Esophagus muscularis mucosa (tissue), 4 donors: Measurements from ENCODE around the gene DISP3. TPM values are rescaled to one million over a fixed set of nuclear protein-coding genes. Genes with fewer than 3 reads are reported as not detected.

ENCODE experiments used
- DNase-seq: peaks from one replicate; pipeline ENCODE4 v3.0.0-alpha.2; 2017; ENCODE audit errors: extremely low spot score
- H3K27ac ChIP-seq, 4 donors: fragments of 200-600 bp; sonication (generic); replicated peaks in 1 of 4; 1 replicate in 3 of 4; 2 replicates in 1 of 4; pipeline ENCODE4 v1.5.1; 2016 to 2019; ENCODE audit warnings: mild to moderate bottlenecking in 1 of 4
- H3K27me3 ChIP-seq, 4 donors: fragments of 200-600 bp; sonication (generic); one replicate each; pipeline versions ENCODE4 v1.5.1 to v1.6.0; 2016 to 2019
- H3K36me3 ChIP-seq, 4 donors: fragments of 200-600 bp; sonication (generic); one replicate each; pipeline ENCODE4 v1.5.1; 2016 to 2019
- H3K4me1 ChIP-seq, 4 donors: fragments of 200-600 bp; sonication (generic); one replicate each; pipeline ENCODE4 v1.5.1; 2016 to 2019
- H3K4me3 ChIP-seq, 4 donors: fragments of 200-600 bp; sonication (generic); 1 replicate in 2 of 4; 2 replicates in 2 of 4; pipeline ENCODE4 v1.5.1; 2016 to 2019; ENCODE audit warnings: mild to moderate bottlenecking in 4 of 4, moderate library complexity in 1 of 4
- H3K9me3 ChIP-seq, 4 donors: fragments of 200-600 bp; sonication (generic); 1 replicate in 3 of 4; 2 replicates in 1 of 4; pipeline ENCODE4 v1.5.1; 2016 to 2019
- CTCF ChIP-seq, 3 experiments: fragments of 200-600 bp in 2 of 3; fragments of 450-650 bp in 1 of 3; sonication (generic) in 2 of 3; IDR thresholded peaks; one replicate each; pipeline ENCODE4 v1.5.1; 2017 to 2019; ENCODE audit warnings: antibody characterized with exemption in 3 of 3, mild to moderate bottlenecking in 2 of 3, moderate library complexity in 1 of 3
- EP300 ChIP-seq: sonication (generic); formaldehyde crosslinking; IDR thresholded peaks from one replicate; pipeline ENCODE4 v1.6.1; 2017; ENCODE audit warnings: antibody characterized with exemption
- POLR2A ChIP-seq: fragments of 450-650 bp; IDR thresholded peaks from one replicate; pipeline ENCODE4 v1.6.1; 2017; ENCODE audit warnings: antibody characterized with exemption, moderate library complexity, mild to moderate bottlenecking, low read depth
- POLR2AphosphoS5 ChIP-seq, 2 donors: sonication (generic); formaldehyde crosslinking; IDR thresholded peaks; one replicate each; pipeline ENCODE4 v1.6.1; 2017; ENCODE audit warnings: antibody characterized with exemption in 2 of 2
- WGBS: methylation state at CpG from one replicate; pipeline ENCODE4 v1.1.5; 2018; 5-methylcytosine and 5-hydroxymethylcytosine counted together
- intact Hi-C: fragments of 100-400 bp; cut with DNase I; formaldehyde crosslinking; loops from one replicate; pipeline ENCODE4 v1.15.1; 2023
- total RNA-seq, 4 donors: library from RNA; depleted of rRNA; stranded (reverse); fragments of >200 nt; gene quantifications; one replicate each; pipeline versions ENCODE4 v1.1.0 to v1.2.1, GENCODE V29; 2016

DISP3 gene
- total RNA-seq, 4 donors from 2014 or later, result not detected

GRCh38 chr1:11441211-11441952 lies 37.6 kb upstream of the DISP3 start:
- DNase-seq, result no peak
- H3K4me3 ChIP-seq, result no peak overlapping the region
- 55% methylated on average over 11 of the region's 11 CpGs for WGBS
- H3K9me3 ChIP-seq, result no peaks in the 10 kb centered on the region
- no peaks in the 10 kb centered on the region for H3K36me3 ChIP-seq
- H3K4me1 ChIP-seq, result no peaks in the 10 kb centered on the region
- no peak for TF ChIP-seq EP300
- no peak for TF ChIP-seq POLR2A
- no peak for TF ChIP-seq POLR2AphosphoS5 (IDR thresholded peaks at IDR 0.05)
- no peak for TF ChIP-seq CTCF (IDR thresholded peaks at IDR 0.05)
- peaks cover 0 to 88% (median 0%) of the 10 kb centered on the region in 4 donors for H3K27me3 ChIP-seq
- no peak overlapping the region for H3K27ac ChIP-seq
- intact Hi-C loops, result no loop called here

GRCh38 chr1:11443043-11443442 lies 35.9 kb upstream of the DISP3 start:
- TF ChIP-seq POLR2AphosphoS5 (IDR thresholded peaks at IDR 0.05) (no peak), POLR2A (no peak), EP300 (no peak), CTCF (IDR thresholded peaks at IDR 0.05) (no peak)
- WGBS, result 100% methylated on average over 1 of the region's 1 CpG
- Histone ChIP-seq H3K4me3 (no peak overlapping the region), H3K4me1 (no peaks in the 10 kb centered on the region), H3K27ac (no peak overlapping the region), H3K36me3 (no peaks in the 10 kb centered on the region), H3K9me3 (no peaks in the 10 kb centered on the region), H3K27me3 (peaks cover 0 to 90% (median 0%) of the 10 kb centered on the region in 4 donors)
- DNase-seq, result no peak
- intact Hi-C loops, result no loop called here

GRCh38 chr1:11443961-11444658 lies 34.8 kb upstream of the DISP3 start:
- Histone ChIP-seq H3K4me1 (no peaks in the 10 kb centered on the region), H3K27ac (no peak overlapping the region), H3K9me3 (no peaks in the 10 kb centered on the region), H3K36me3 (no peaks in the 10 kb centered on the region), H3K27me3 (peaks cover 0 to 89% (median 0%) of the 10 kb centered on the region in 4 donors), H3K4me3 (no peak overlapping the region)
- 59% methylated on average over 8 of the region's 8 CpGs for WGBS
- intact Hi-C loops, result no loop called here
- TF ChIP-seq POLR2AphosphoS5 (IDR thresholded peaks at IDR 0.05) (no peak), POLR2A (no peak)
- DNase-seq, result no peak

GRCh38 chr1:11444907-11445306 lies 34.0 kb upstream of the DISP3 start:
- peaks cover 0 to 89% (median 0%) of the 10 kb centered on the region in 4 donors for H3K27me3 ChIP-seq

More at GRCh38 chr1:11444907-11445306, 34.0 kb upstream of the DISP3 start:
- Histone ChIP-seq H3K27ac (no peak overlapping the region), H3K4me1 (no peaks in the 10 kb centered on the region), H3K4me3 (no peak overlapping the region), H3K9me3 (no peaks in the 10 kb centered on the region), H3K36me3 (no peaks in the 10 kb centered on the region)
- intact Hi-C loops, result no loop called here
- 71% methylated on average over 5 of the region's 7 CpGs for WGBS
- DNase-seq, result no peak
- no peak for TF ChIP-seq POLR2A
- no peak for TF ChIP-seq POLR2AphosphoS5 (IDR thresholded peaks at IDR 0.05)
- no peak for TF ChIP-seq EP300
- TF ChIP-seq CTCF (IDR thresholded peaks at IDR 0.05), result no peak
